Measurements from ENCODE around the gene ZBTB46.

- TF ChIP-seq CTCF (IDR thresholded peaks at IDR 0.05) (no peak), POLR2A (IDR thresholded peaks at IDR 0.05) (no peak)
Measured at GRCh38 chr20:63795178-63795830, 35.8 kb downstream of the ZBTB46 start.

All from sigmoid colon (tissue), 3 donors.